KMS-11 (cell line): ENCODE measurements around the gene RRBP1.

ENCODE experiments used
- H2AFZ ChIP-seq: fragments of 200-600 bp; sonication (generic); 2 replicates; pipeline ENCODE4 v1.6.1; 2016; ENCODE audit warnings: antibody characterized with exemption, mixed run types, low read depth
- H3K27ac ChIP-seq: fragments of 200-600 bp; sonication (generic); 2 replicates; pipeline ENCODE4 v1.6.1; 2016; ENCODE audit warnings: mild to moderate bottlenecking, mixed run types
- H3K27me3 ChIP-seq: fragments of 200-600 bp; sonication (generic); 2 replicates; pipeline ENCODE4 v1.6.1; 2017; ENCODE audit warnings: mild to moderate bottlenecking, low read depth, mixed run types, moderate library complexity; ENCODE audit not compliant: insufficient read depth
- H3K36me3 ChIP-seq: fragments of 200-600 bp; sonication (generic); 2 replicates; pipeline ENCODE4 v1.6.1; 2017; ENCODE audit warnings: mild to moderate bottlenecking, mixed run types; ENCODE audit not compliant: insufficient read depth
- H3K4me1 ChIP-seq: fragments of 200-600 bp; sonication (generic); 2 replicates; pipeline ENCODE4 v1.6.1; 2016; ENCODE audit warnings: mild to moderate bottlenecking, low read depth, mixed run types; ENCODE audit not compliant: poor library complexity, severe bottlenecking
- H3K4me2 ChIP-seq: fragments of 200-600 bp; sonication (generic); 2 replicates; pipeline ENCODE4 v1.7.0; 2016; ENCODE audit warnings: mild to moderate bottlenecking, mixed run types
- H3K4me3 ChIP-seq: fragments of 200-600 bp; sonication (generic); IDR thresholded peaks from 2 replicates; pipeline ENCODE4 v1.6.1; 2017; ENCODE audit warnings: low read depth, low read length, mixed read lengths; ENCODE audit not compliant: insufficient read depth
- H3K79me2 ChIP-seq: fragments of 200-600 bp; sonication (generic); 2 replicates; pipeline ENCODE4 v1.6.1; 2016; ENCODE audit warnings: low read depth, mixed run types; ENCODE audit not compliant: insufficient read depth
- H3K9ac ChIP-seq: fragments of 200-600 bp; sonication (generic); 2 replicates; pipeline ENCODE4 v1.6.1; 2016; ENCODE audit warnings: mild to moderate bottlenecking, mixed run types
- H4K20me1 ChIP-seq: fragments of 200-600 bp; sonication (generic); 2 replicates; pipeline ENCODE4 v1.6.1; 2016; ENCODE audit warnings: mild to moderate bottlenecking, mixed run types; ENCODE audit not compliant: insufficient read depth
- CTCF ChIP-seq: fragments of 200-600 bp; sonication (generic); conservative IDR thresholded peaks from 2 replicates; pipeline ENCODE4 v1.6.1; 2017; ENCODE audit warnings: low read depth, mild to moderate bottlenecking, antibody characterized with exemption, low read length, moderate library complexity, mixed read lengths

RRBP1 gene

GRCh38 chr20:17644451-17644850 is 37.6 kb downstream of the RRBP1 start:
- Histone ChIP-seq H2AFZ (no peak overlapping the region), H3K36me3 (no peaks in the 10 kb centered on the region), H3K4me1 (peaks cover 42% of the 10 kb centered on the region), H3K27ac (no peak overlapping the region), H3K4me3 (no peak overlapping the region), H3K27me3 (no peaks in the 10 kb centered on the region), H3K79me2 (peaks cover 13% of the 10 kb centered on the region; the same call in 1 of the 2 replicates), H4K20me1 (no peaks in the 10 kb centered on the region), H3K4me2 (no peak overlapping the region), H3K9ac (no peak overlapping the region)
- TF ChIP-seq CTCF = no peak

- Histone ChIP-seq H3K4me2 (no peak overlapping the region), H3K36me3 (no peaks in the 10 kb centered on the region), H2AFZ (no peak overlapping the region), H3K4me1 (peaks cover 35% of the 10 kb centered on the region), H3K27ac (no peak overlapping the region), H4K20me1 (no peaks in the 10 kb centered on the region), H3K79me2 (peaks cover 13% of the 10 kb centered on the region; the same call in 1 of the 2 replicates), H3K4me3 (no peak overlapping the region), H3K9ac (no peak overlapping the region), H3K27me3 (no peaks in the 10 kb centered on the region)
- no peak for TF ChIP-seq CTCF
These were observed 38.4 kb downstream of the RRBP1 start for GRCh38 chr20:17643531-17644188.

GRCh38 chr20:17642404-17643269 is 39.4 kb downstream of the RRBP1 start:
- H3K4me2 ChIP-seq = no peak overlapping the region
- H3K36me3 ChIP-seq = no peaks in the 10 kb centered on the region
- H3K9ac ChIP-seq = no peak overlapping the region

GRCh38 chr20:17641993-17642392 is 40.0 kb downstream of the RRBP1 start:
- no peak for TF ChIP-seq CTCF
- Histone ChIP-seq H3K36me3 (no peaks in the 10 kb centered on the region), H3K27ac (no peak overlapping the region), H3K27me3 (no peaks in the 10 kb centered on the region), H3K4me1 (peaks cover 18% of the 10 kb centered on the region), H3K79me2 (peaks cover 13% of the 10 kb centered on the region; the same call in 1 of the 2 replicates), H4K20me1 (no peaks in the 10 kb centered on the region), H3K4me3 (no peak overlapping the region), H2AFZ (no peak overlapping the region), H3K9ac (no peak overlapping the region), H3K4me2 (no peak overlapping the region)

More at GRCh38 chr20:17642404-17643269, 39.4 kb downstream of the RRBP1 start:
- no peak for TF ChIP-seq CTCF
- no peak overlapping the region for H2AFZ ChIP-seq
- H4K20me1 ChIP-seq = no peaks in the 10 kb centered on the region
- no peaks in the 10 kb centered on the region for H3K27me3 ChIP-seq
- no peak overlapping the region for H3K4me3 ChIP-seq
- H3K27ac ChIP-seq = no peak overlapping the region
- peaks cover 25% of the 10 kb centered on the region for H3K4me1 ChIP-seq
- peaks cover 13% of the 10 kb centered on the region; the same call in 1 of the 2 replicates for H3K79me2 ChIP-seq
